GM18517 (cell line): ENCODE measurements around the gene TSC2.

Experiments
- ATAC-seq: cut with Tn5 transposase; IDR thresholded peaks from one replicate; pipeline ENCODE4 v1.9.1; 2021; ENCODE audit warnings: mild to moderate bottlenecking, moderate library complexity; ENCODE audit not compliant: unreplicated experiment

Gene TSC2

GRCh38 chr16:2047330-2048115 is at the start of gene TSC2, which contains the start of gene NTHL1:
TSS of gene TSC2 (plus strand) at chr16:2047985. CDS start at chr16:2048616, 631 bp downstream.
TSS of gene NTHL1 (minus strand) at chr16:2047834. CDS start at chr16:2047823, 11 bp downstream.
- peak; percentile 92 for ATAC-seq

GRCh38 chr16:1998360-1998835 is 49.4 kb upstream of the TSC2 start:
- ATAC-seq: no peak

- ATAC-seq: no peak
These were observed 48.7 kb upstream of the TSC2 start for GRCh38 chr16:1998852-1999801.

- ATAC-seq: no peak
These were observed 47.8 kb upstream of the TSC2 start for GRCh38 chr16:1999866-2000514.

GRCh38 chr16:2001035-2001434 is 46.8 kb upstream of the TSC2 start:
- ATAC-seq: no peak

- no peak for ATAC-seq
These were observed 46.1 kb upstream of the TSC2 start for GRCh38 chr16:2001456-2002355.

- no peak for ATAC-seq
These were observed 45.2 kb upstream of the TSC2 start for GRCh38 chr16:2002406-2003230.

GRCh38 chr16:2003231-2003826 is 44.5 kb upstream of the TSC2 start:
- ATAC-seq: no peak

GRCh38 chr16:2003827-2004641 is 43.8 kb upstream of the TSC2 start:
- no peak for ATAC-seq

- no peak for ATAC-seq
These were observed 42.8 kb upstream of the TSC2 start for GRCh38 chr16:2004795-2005517.

- ATAC-seq: no peak
These were observed 42.1 kb upstream of the TSC2 start for GRCh38 chr16:2005646-2006045.

- no peak for ATAC-seq
These were observed 41.5 kb upstream of the TSC2 start for GRCh38 chr16:2006317-2006716.

GRCh38 chr16:2007081-2007836 is 40.5 kb upstream of the TSC2 start:
- ATAC-seq: no peak

- ATAC-seq: no peak
These were observed 39.7 kb upstream of the TSC2 start for GRCh38 chr16:2008009-2008526.

GRCh38 chr16:2008631-2009163 is 39.1 kb upstream of the TSC2 start:
- no peak for ATAC-seq

- ATAC-seq: peak; percentile 36
These were observed 38.5 kb upstream of the TSC2 start for GRCh38 chr16:2009164-2009711.
